Endothelial cell of umbilical vein (primary cell): ENCODE measurements around the gene CDC14B. TPM values are rescaled to one million over a fixed set of nuclear protein-coding genes. Genes with fewer than 3 reads are reported as not detected.

ENCODE experiments used
- BruUV-seq: library from RNA; stranded (reverse); fragments of 400-500 nt; replicated peaks from 2 replicates; lab custom pipeline; 2021; lab: Mats Ljungman, UMichigan
- CTCF ChIA-PET: fragments of 300-600, 350-600 bp; sonication (Branson Sonifier 250); formaldehyde crosslinking; loops from one replicate; lab custom pipeline; 2021; ENCODE audit warnings: antibody characterized with exemption, inconsistent platforms; lab: Charles Lee
- POLR2A ChIA-PET: fragments of 300-600, 350-600 bp; sonication (Branson Sonifier 250); formaldehyde crosslinking; loops from one replicate; lab custom pipeline; 2021; ENCODE audit warnings: antibody characterized with exemption, inconsistent platforms; lab: Charles Lee
- DNase-seq: peaks from one replicate; pipeline ENCODE4 v3.0.0-alpha.2; 2011; ENCODE audit warnings: low read depth, low spot score
- FAIRE-seq: peaks from 2 replicates; lab custom pipeline; 2011; peaks lifted over from hg19 to GRCh38; lab: Jason Lieb, UNC
- H2AFZ ChIP-seq: 2 replicates; pipeline ENCODE4 v1.6.0; 2012; ENCODE audit warnings: low read depth, low read length, control low read depth, inconsistent platforms
- H3K27ac ChIP-seq: 2 replicates; pipeline ENCODE4 v1.5.1; 2011; ENCODE audit warnings: low read depth, mild to moderate bottlenecking, control low read depth, low read length, moderate library complexity; ENCODE audit not compliant: insufficient read depth
- H3K27me3 ChIP-seq, 2 experiments: 2 replicates each; pipeline versions ENCODE4 v1.6.0 to v1.6.1; 2011; ENCODE audit warnings: low read length in 2 of 2, mixed read lengths in 1 of 2; ENCODE audit not compliant: control insufficient read depth in 2 of 2, insufficient read depth in 2 of 2
- H3K36me3 ChIP-seq, 2 experiments: 2 replicates in 1 of 2; 3 replicates in 1 of 2; pipeline ENCODE4 v1.5.1; 2011; ENCODE audit warnings: low read length in 2 of 2, mild to moderate bottlenecking in 1 of 2, moderate library complexity in 1 of 2; ENCODE audit not compliant: control insufficient read depth in 2 of 2, insufficient read depth in 2 of 2; ENCODE audit errors: extremely low read depth in 1 of 2
- H3K4me1 ChIP-seq: 3 replicates; pipeline ENCODE4 v1.5.1; 2011; ENCODE audit warnings: mild to moderate bottlenecking, low read length; ENCODE audit not compliant: control insufficient read depth, insufficient read depth; ENCODE audit errors: extremely low read depth
- H3K4me2 ChIP-seq: 2 replicates; pipeline ENCODE4 v1.6.1; 2011; ENCODE audit warnings: low read length, control low read depth, mixed read lengths; ENCODE audit not compliant: insufficient read depth
- H3K4me3 ChIP-seq, 3 experiments: fragments of 200-600 bp in 1 of 3; sonication (generic), shearing (Covaris generic) in 1 of 3; replicated peaks in 1 of 3; 2 replicates each; pipeline ENCODE4 v1.5.1; 2011 to 2016; ENCODE audit warnings: control low read depth in 3 of 3, low read length in 3 of 3, mild to moderate bottlenecking in 2 of 3, inconsistent platforms in 1 of 3, low read depth in 1 of 3, moderate library complexity in 1 of 3; ENCODE audit not compliant: insufficient read depth in 1 of 3
- H3K79me2 ChIP-seq: 2 replicates; pipeline ENCODE4 v1.6.0; 2012; ENCODE audit warnings: low read length, inconsistent platforms; ENCODE audit not compliant: control insufficient read depth, insufficient read depth
- H3K9ac ChIP-seq: replicated peaks from 2 replicates; pipeline ENCODE3; 2011; ENCODE audit warnings: low read length, control low read depth; ENCODE audit not compliant: insufficient read depth; ENCODE audit errors: extremely low read depth
- H3K9me1 ChIP-seq: replicated peaks from 3 replicates; pipeline ENCODE4 v1.6.0; 2011; ENCODE audit warnings: mild to moderate bottlenecking, low read length; ENCODE audit not compliant: control insufficient read depth, insufficient read depth; ENCODE audit errors: extremely low read depth
- H3K9me3 ChIP-seq: replicated peaks from 2 replicates; pipeline ENCODE4 v1.5.1; 2012; ENCODE audit warnings: low read length, inconsistent platforms; ENCODE audit not compliant: control insufficient read depth, insufficient read depth
- H4K20me1 ChIP-seq: replicated peaks from 2 replicates; pipeline ENCODE3; 2011; ENCODE audit warnings: mild to moderate bottlenecking, low read length; ENCODE audit not compliant: control insufficient read depth, insufficient read depth; ENCODE audit errors: extremely low read depth
- EZH2 ChIP-seq: IDR thresholded peaks from 2 replicates; pipeline ENCODE4 v1.6.1; 2012; ENCODE audit warnings: borderline replicate concordance, low read depth, mild to moderate bottlenecking, moderate library complexity, low read length, inconsistent platforms; ENCODE audit not compliant: severe bottlenecking
- FOS ChIP-seq: IDR thresholded peaks from 2 replicates; pipeline ENCODE4 v1.6.1; 2011; ENCODE audit warnings: mild to moderate bottlenecking, low read length, moderate library complexity, borderline replicate concordance; ENCODE audit not compliant: insufficient read depth
- GATA2 ChIP-seq: IDR thresholded peaks from 2 replicates; pipeline ENCODE4 v1.7.0; 2011; ENCODE audit warnings: low read depth, mild to moderate bottlenecking, moderate library complexity, mixed read lengths, low read length; ENCODE audit not compliant: insufficient read length, insufficient read depth
- JUN ChIP-seq: IDR thresholded peaks from 2 replicates; pipeline ENCODE4 v1.6.1; 2011; ENCODE audit warnings: borderline replicate concordance, low read depth; ENCODE audit not compliant: insufficient read length, insufficient read depth
- MYC ChIP-seq: IDR thresholded peaks from one replicate; pipeline ENCODE4 v1.6.1; 2011; ENCODE audit warnings: mild to moderate bottlenecking, low read depth, low read length
- POLR2A ChIP-seq: IDR thresholded peaks from 2 replicates; pipeline ENCODE4 v1.6.1; 2012; ENCODE audit warnings: low read depth, mild to moderate bottlenecking, control low read depth, low read length
- POLR2AphosphoS5 ChIP-seq: IDR thresholded peaks from 2 replicates; pipeline ENCODE4 v1.6.1; 2012; ENCODE audit warnings: low read depth, mild to moderate bottlenecking, control low read depth, low read length, moderate library complexity; ENCODE audit not compliant: insufficient read depth
- dilution Hi-C: fragments of 300-500 bp; cut with MboI; formaldehyde crosslinking; loops from one replicate; pipeline ENCODE4 v1.15.0; 2019; ENCODE audit warnings: low sequenced_read_pairs; ENCODE audit not compliant: extremely low pct_ligation_motif_present
- intact Hi-C: fragments of 100-400 bp; cut with micrococcal nuclease; formaldehyde crosslinking; loops from one replicate; pipeline ENCODE4 v1.10.0; 2022
- polyA plus RNA-seq, 4 experiments: library from polyadenylated mRNA; depleted of rRNA in 3 of 4; stranded (reverse) in 3 of 4; unstranded in 1 of 4; fragments of >200 nt; gene quantifications; 2 replicates each; pipeline versions ENCODE4 v1.2.1 to v1.2.3, GENCODE V29; 2011 to 2012; ENCODE audit warnings: missing spikeins in 1 of 4
- total RNA-seq: library from RNA; stranded (reverse); gene quantifications from 2 replicates; pipeline ENCODE4 v1.2.3, GENCODE V29; 2021
- TF ChIP-seq, protein P1 (sequence below), 2 donors: IDR thresholded peaks; 1 replicate in 1 of 2; 2 replicates in 1 of 2; pipeline ENCODE4 v1.5.1; 2011; ENCODE audit warnings: low read length in 2 of 2, mild to moderate bottlenecking in 2 of 2, moderate library complexity in 2 of 2, control low read depth in 1 of 2, inconsistent platforms in 1 of 2, low read depth in 1 of 2; ENCODE audit not compliant: insufficient read depth in 1 of 2; ENCODE audit errors: extremely low read depth in 1 of 2
- TF ChIP-seq, protein P2 (sequence below): IDR thresholded peaks from 2 replicates; pipeline ENCODE4 v1.6.1; 2011; ENCODE audit not compliant: insufficient read depth, insufficient read length

Gene CDC14B
- total and polyA plus RNA-seq, 2 donors (not counting 3 experiments of a cell fraction or from before 2014, with no cell fraction given): 0.39 to 0.93 TPM

DNA sequence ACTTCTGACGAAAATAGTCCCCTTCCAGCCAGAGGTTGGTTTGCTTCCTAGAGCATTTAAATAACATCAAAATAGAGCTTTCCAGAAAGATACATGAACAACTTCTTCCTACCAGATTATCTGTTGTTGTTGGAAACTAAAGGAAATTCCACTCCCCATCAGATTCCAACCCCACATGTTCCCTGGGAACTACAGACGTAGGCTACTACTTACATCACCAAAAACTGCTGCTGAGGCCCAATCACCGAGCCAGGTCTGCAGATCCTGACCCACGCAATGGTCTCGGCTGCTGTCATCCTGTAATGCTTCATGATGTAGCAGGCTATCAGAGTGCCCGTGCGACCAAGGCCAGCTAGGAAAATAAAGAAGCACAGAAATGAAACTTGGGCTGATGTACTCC, 96.3 kb downstream of the CDC14B start:
- no peak for DNase-seq
- Histone ChIP-seq H3K9me3 (no peaks in the 10 kb centered on the region), H3K27me3 (peaks cover 0 to 2% of the 10 kb centered on the region in 2 experiments), H3K9me1 (no peaks in the 10 kb centered on the region), H3K36me3 (no peaks in the 10 kb centered on the region), H3K4me2 (no peak overlapping the region), H3K27ac (no peak overlapping the region), H3K4me3 (no peak overlapping the region), H3K4me1 (no peaks in the 10 kb centered on the region), H3K79me2 (no peaks in the 10 kb centered on the region), H4K20me1 (no peaks in the 10 kb centered on the region), H3K9ac (no peak overlapping the region), H2AFZ (no peak overlapping the region)
- no TSS peak for BruUV-seq
- FAIRE-seq: no peak
- dilution Hi-C loops (no loop called here), intact Hi-C loops (no loop called here)
- POLR2A ChIA-PET: no interaction called here
- CTCF ChIA-PET: interaction anchor here (1.3 kb wide), 1 partner anchor 9 kb away, joined by 3 read pairs; no protein-coding TSS in a partner anchor
- TF ChIP-seq FOS: no peak
- TF ChIP-seq, protein P1, sequence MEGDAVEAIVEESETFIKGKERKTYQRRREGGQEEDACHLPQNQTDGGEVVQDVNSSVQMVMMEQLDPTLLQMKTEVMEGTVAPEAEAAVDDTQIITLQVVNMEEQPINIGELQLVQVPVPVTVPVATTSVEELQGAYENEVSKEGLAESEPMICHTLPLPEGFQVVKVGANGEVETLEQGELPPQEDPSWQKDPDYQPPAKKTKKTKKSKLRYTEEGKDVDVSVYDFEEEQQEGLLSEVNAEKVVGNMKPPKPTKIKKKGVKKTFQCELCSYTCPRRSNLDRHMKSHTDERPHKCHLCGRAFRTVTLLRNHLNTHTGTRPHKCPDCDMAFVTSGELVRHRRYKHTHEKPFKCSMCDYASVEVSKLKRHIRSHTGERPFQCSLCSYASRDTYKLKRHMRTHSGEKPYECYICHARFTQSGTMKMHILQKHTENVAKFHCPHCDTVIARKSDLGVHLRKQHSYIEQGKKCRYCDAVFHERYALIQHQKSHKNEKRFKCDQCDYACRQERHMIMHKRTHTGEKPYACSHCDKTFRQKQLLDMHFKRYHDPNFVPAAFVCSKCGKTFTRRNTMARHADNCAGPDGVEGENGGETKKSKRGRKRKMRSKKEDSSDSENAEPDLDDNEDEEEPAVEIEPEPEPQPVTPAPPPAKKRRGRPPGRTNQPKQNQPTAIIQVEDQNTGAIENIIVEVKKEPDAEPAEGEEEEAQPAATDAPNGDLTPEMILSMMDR (IDR thresholded peaks at IDR 0.05; ENCODE audit: extremely low read depth in 1 of 2, insufficient read depth in 1 of 2, low read depth in 1 of 2, low read length in 2 of 2): no peak
- no peak for TF ChIP-seq POLR2AphosphoS5

DNA sequence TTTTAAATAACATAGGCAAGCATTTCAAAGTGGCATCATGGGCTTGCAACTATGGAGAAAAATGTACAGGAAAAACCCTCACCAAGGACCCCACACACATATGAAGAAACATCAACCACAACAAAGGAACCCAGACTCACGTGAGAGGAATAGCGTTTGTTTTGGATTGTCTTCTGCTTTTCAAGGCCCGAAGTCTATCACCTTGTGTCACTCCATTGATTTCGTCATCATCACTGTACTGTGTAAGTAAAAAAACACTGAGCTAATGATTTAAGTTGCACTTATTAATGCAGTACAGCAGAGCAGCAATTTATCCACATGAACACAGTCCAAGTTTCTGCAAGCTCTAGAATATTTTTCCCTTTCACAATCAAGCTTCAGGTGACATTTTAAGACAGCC, 97.3 kb downstream of the CDC14B start:
- no peaks in the 10 kb centered on the region for H3K79me2 ChIP-seq
- no peak overlapping the region for H3K4me2 ChIP-seq
- H3K4me3 ChIP-seq: no peak overlapping the region
- no peak overlapping the region for H3K27ac ChIP-seq
- CTCF ChIA-PET: interaction anchor here (1.3 kb wide), 1 partner anchor 10 kb away, joined by 3 read pairs; no protein-coding TSS in a partner anchor
- BruUV-seq: no TSS peak
- FAIRE-seq (no peak), DNase-seq (no peak)
- H3K27me3 ChIP-seq: peaks cover 0 to 2% of the 10 kb centered on the region in 2 experiments
- intact Hi-C loops: no loop called here
- dilution Hi-C loops: no loop called here
- POLR2A ChIA-PET: no interaction called here
- H2AFZ ChIP-seq: no peak overlapping the region
- H4K20me1 ChIP-seq: no peaks in the 10 kb centered on the region
- TF ChIP-seq, protein P2, sequence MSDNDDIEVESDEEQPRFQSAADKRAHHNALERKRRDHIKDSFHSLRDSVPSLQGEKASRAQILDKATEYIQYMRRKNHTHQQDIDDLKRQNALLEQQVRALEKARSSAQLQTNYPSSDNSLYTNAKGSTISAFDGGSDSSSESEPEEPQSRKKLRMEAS: no peak
- TF ChIP-seq EZH2: no peak
- no peak for TF ChIP-seq FOS
- no peak for TF ChIP-seq MYC
- TF ChIP-seq POLR2AphosphoS5: no peak
- no peak for TF ChIP-seq GATA2
- TF ChIP-seq, protein P1 (IDR thresholded peaks at IDR 0.05; ENCODE audit: extremely low read depth in 1 of 2, insufficient read depth in 1 of 2, low read depth in 1 of 2, low read length in 2 of 2): no peak
- no peak for TF ChIP-seq POLR2A
- TF ChIP-seq JUN: no peak
- H3K9me3 ChIP-seq: no peaks in the 10 kb centered on the region
- no peaks in the 10 kb centered on the region for H3K4me1 ChIP-seq
- H3K36me3 ChIP-seq: no peaks in the 10 kb centered on the region
- no peaks in the 10 kb centered on the region for H3K9me1 ChIP-seq
- no peak overlapping the region for H3K9ac ChIP-seq
